Activated CD4-positive, alpha-beta T cell treated with anti-CD3 and anti-CD28 coated beads for 4 hours (primary cell): ENCODE results near the gene GRK5.

Source experiments
- DNase-seq, 2 donors: peaks; one replicate each; pipeline ENCODE4 v3.0.0-alpha.2; 2020

GRK5 gene

DNA sequence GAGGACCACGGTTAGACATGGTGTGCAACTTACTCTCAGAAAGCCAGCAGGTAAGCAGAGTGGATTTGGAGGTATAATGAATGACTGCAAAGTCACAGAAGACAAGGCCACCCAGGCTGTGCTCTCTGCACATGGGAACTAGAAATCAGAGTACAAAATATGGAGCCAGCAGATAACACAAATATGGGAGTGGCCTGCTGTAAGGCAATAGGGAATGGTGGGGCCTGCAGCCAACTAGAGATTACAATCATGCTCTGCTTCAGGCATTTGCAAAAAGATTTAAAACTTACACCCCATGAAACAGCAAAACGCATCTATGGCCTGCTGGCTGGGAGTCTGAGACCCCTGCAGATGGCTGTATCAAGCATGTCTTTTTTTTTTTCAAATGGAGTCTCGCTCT is 288.2 kb downstream of the GRK5 start:
- no peak for DNase-seq

DNA sequence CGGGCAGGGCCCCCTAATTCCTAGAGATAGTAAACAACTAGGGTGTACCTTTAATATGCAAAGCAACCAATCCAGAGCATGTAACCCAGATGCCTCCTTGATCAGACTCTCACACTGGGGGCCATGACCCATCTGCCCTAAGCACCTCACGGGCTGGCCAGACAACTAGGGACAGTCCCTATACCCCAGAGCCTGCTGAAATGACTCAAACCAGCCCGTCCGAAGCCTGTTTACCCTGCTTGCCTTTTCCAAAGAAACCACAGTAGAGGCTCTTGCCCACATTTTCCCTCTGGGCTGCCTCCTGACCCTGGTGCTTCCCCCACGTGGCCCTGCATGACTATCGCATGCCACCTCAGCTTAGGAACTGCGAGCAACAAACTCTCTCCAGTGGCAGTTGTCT is 288.9 kb downstream of the GRK5 start:
- DNase-seq: peak in 1 of 2 donors; percentile 26

DNA sequence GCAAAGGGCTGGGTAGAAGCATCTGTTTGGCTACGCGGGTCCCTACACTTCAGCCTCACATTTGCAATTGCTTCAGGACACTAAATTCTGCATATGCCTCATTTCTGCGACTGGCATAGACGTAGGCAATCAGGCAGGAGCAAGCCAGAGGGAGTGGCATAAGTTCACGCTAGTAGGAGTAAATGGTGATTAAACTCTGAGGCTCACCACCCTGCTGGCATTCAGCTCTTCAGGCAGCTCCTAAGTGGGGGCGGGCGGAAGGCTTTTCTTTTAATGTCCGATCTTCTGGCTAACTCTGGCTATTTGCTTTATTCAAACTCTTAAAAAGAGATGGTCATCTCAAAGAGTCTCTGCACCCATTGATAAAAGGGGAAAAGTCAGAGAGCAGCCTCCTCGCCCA is 289.9 kb downstream of the GRK5 start:
- DNase-seq: no peak

DNA sequence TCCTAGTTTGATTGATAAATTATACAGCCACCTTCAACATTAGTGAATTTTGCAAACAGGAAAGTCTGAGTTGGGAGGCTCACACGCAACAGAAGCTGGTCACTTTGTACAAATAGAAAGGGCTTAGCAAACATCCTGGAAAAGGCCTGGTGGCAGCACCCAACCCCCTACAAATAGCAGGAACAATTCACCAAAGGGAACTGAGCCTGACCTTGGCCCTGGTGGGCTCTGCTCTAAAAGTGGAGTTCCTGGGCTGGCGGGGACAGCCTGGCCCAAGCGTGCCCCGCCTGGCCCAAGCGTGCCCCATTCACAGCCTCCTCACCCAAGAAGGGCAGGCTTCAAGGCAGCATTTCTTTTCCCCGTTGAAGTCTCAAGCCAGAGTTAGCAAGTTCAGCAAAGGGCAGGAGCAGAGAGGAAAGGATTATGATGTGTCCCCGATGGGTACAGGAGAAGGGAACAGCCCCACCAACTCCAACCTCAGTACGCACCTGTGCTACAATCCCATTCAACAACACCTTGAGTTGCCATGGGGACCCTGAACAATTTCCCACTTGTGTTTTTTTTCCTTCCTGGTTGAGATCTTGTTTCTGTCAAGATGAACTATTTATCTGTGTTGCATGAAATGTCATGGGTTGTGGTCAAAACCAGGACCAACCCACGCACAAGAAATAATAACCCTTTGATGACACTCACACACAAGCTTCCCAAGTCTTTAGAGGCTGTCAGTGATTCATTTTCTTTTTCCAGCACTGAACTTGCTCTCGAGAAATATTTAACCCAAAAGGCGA is 291.7 kb downstream of the GRK5 start:
- DNase-seq: no peak

DNA sequence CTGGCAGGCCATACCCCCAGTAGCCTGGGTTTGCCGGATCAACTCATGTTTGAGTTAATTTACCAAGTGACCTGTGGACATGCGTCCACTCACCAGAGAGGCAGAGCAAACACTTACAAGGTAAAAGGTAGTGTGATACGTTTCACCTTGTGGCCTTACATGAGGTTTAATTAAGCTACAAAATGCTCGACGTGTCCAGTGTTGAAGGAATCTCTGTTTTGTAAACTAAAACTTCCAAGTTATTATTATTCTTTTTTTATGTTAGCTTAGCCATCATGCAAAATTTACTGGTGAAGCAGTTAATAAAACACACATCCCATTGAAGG is 292.3 kb downstream of the GRK5 start:
- no peak for DNase-seq

DNA sequence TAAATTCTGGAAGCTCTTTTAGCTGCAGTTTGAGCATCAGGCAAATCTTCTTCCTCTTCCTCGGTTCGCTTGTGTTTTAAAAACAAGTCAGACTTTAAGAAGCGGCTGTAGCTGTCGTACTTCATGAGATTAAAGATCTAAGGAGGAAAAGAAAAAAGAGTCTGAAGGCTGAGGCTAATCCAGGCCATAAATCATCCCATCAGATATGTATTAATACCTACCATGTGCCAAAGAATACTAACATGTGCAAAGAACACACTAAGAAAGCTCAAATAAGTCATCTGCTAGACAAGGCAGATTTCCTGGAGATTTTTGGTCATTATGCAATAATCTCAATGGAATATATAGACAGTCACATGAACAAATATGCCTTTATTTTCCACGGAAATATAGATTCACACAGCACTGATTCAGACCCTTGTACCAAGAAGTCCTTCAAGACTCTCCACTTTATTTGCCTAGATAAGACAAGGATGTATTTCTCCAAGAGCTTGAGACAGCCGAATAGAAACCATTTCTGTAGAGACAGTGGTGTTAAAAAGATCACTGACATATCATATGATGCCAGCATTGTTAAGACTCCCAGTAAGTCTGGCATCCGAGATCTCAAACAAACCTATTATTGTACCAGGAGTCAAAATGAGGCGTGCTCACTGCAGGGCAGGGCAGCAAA is 292.9 kb downstream of the GRK5 start:
- no peak for DNase-seq

DNA sequence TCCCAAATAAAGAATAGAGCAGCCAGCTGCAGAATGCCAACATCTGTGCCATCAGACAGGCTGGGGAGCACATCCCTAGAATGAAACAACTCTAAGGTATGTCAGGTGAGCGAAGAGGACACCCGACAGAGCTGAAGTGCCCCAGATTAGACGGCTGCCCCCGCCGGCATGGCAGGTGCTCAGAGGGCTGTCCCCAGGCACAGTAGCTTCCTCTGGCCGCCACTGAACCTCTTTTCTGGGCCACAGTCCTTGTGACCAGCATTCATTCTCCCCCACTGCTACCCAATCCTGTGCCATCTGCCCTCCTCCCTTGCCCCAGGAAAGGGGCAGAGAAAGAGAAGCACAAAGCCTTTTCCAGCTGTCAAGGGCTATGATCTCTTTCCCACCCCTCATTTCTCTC is 293.4 kb downstream of the GRK5 start:
- no peak for DNase-seq

DNA sequence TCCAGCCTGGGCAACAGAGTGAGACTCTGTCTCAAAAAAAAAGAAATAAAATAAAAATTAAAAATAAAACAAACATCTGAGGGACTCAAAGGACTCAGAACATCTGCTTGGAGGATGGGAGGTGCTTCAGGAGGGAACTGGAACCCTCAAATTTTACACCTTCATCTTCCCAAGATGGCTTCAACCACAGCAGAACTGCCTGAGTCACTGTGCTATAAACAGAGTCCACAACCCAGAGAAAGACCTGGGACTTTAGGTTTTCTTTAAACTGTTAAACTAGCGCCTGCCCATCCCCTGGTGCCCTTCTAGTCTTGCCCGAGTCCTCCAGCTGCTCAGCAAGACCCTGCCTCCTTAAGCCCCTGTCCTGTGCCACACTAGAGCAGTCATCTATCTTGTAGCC is 294.3 kb downstream of the GRK5 start:
- DNase-seq: peak in 1 of 2 donors; percentile 23

DNA sequence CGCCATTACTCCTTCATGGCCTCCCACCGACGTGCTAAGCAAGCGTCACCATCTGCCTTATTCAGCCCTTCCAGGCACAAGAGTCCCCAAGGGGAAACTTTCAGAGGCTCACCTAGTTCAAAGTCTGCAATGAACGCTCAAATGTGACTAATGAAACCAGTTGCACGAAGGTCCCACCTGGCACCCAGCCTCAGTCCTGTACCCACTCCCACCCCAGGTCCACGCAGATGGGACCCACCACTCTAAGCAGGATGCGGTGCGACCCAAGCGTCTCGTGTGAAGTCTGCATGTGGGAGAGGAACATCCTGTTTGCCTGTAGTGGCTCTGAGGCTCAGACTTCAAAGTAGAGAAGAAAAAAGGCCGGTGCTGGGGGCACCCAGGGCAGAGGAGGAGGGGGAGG is 294.8 kb downstream of the GRK5 start:
- peak; percentile 68 to 86 for DNase-seq

DNA sequence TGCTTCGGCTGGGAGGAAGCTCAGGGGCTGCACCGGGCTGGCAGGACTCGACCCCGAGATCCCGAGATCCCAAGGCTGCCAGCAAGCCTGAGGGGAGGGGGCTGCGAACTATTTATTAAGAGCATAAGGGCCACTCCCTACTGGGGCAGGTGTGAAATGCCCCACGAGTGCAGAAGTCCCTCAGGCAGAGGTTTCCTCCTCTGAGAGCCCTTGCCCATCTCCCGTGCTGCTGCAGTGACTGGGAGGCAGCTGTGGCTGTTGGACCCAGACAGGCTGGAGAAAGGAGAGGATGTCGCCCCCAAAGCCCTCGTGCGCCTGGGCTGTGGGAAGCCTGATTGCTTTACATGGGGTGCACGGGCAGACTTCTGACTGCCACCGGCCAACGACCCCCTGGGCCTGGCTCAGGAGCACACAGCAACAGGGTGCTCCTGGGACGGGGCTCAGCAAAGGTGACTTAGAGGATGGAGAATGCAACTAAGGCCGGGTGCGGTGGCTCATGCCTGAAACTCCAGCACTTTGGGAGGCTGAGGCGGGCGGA is 295.3 kb downstream of the GRK5 start:
- peak in 1 of 2 donors; percentile 25 for DNase-seq

DNA sequence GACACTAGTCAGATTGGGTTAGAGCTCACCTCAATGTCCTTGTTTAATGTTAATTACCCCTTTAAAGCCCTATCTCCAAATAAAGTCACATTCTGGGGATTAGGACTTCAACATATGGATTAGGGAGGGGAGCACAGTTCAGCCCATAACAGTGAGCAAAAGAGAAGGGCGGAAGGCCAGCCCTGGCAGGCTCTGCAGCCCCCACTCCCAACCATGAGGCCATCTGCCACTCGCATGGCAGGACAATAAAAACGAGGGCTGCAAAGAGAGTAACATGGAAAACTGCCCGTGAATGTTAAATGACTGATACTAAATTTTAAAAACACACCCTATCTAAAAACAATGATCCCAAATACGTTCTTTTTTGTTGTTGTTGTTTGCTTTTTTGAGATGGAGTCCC is 296.4 kb downstream of the GRK5 start:
- no peak for DNase-seq

DNA sequence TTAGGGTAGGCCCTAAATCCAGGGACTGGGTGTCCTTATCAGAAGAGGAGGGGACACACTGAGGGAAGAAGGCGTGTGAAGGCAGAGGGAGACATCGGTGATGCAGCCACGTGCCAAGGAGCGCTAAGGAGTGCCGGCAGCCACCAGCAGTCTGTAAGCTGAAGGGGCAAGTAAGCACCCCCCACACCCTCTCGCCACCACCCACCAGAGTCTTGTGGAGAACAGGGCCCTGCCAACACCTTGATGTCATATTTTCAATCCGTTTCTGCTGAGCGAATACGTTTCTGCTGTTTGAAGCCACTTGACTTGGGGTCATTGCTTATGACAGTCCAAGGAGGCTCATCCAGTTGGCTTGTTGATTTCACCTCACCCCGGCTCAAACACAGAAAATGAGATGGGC is 297.3 kb downstream of the GRK5 start:
- DNase-seq: no peak

DNA sequence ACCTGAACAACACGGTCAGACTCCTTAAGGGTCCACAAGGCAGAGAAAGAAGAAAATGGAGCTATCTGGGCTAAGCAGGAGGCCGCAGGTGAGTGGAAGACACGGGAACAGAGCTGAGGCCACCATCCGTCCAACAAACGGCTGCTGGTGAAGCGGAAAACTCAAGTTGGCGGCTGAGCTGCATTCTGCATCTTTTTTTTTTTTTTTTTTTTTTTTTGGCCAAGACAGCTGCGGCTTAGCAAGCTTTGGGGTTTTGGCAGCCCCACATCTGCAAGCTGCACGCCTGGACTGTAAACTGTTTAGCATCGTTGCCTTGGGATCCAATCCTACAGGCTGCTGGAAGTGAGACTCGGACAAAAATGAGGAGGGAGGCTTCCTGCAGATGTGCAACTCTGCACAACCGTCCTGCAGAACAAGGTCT is 297.8 kb downstream of the GRK5 start:
- DNase-seq: no peak
